K562 (cell line): Measurements from ENCODE around the gene VIPR2.

ENCODE experiments used
- ATF2 ChIP-seq: sonication (generic); formaldehyde crosslinking; IDR thresholded peaks from 2 replicates; pipeline ENCODE4 v1.8.1; 2022; ENCODE audit warnings: missing genetic modification reagents
- EZH2 ChIP-seq: IDR thresholded peaks from 2 replicates; pipeline ENCODE4 v1.6.1; 2012; ENCODE audit warnings: low read depth, mild to moderate bottlenecking, inconsistent platforms, low read length, borderline replicate concordance
- HMGXB4 ChIP-seq: sonication (generic); formaldehyde crosslinking; IDR thresholded peaks from 2 replicates; pipeline ENCODE4 v1.8.1; 2023; ENCODE audit warnings: mild to moderate bottlenecking, missing genetic modification reagents
- MAFF ChIP-seq: IDR thresholded peaks from 2 replicates; pipeline ENCODE4 v1.6.1; 2012; ENCODE audit warnings: low read length, improper control_type of control experiment
- POLR2A ChIP-seq: fragments of 450-650 bp; conservative IDR thresholded peaks from 2 replicates; pipeline ENCODE4 v1.6.1; 2016
- TEAD4 ChIP-seq, 2 experiments: sonication (generic) in 1 of 2; formaldehyde crosslinking in 1 of 2; IDR thresholded peaks; 2 replicates each; pipeline versions ENCODE4 v1.6.1 to v1.8.0; 2012 to 2022; ENCODE audit warnings: borderline replicate concordance in 1 of 2, inconsistent platforms in 1 of 2, low read length in 1 of 2, mild to moderate bottlenecking in 1 of 2, missing genetic modification reagents in 1 of 2
- XRCC5 ChIP-seq: fragments of 200-400 bp; formaldehyde crosslinking; IDR thresholded peaks from 2 replicates; pipeline ENCODE4 v1.6.1; 2017; ENCODE audit warnings: low read depth, mild to moderate bottlenecking, low read length
- ZNF121 ChIP-seq: sonication (generic); formaldehyde crosslinking; conservative IDR thresholded peaks from 2 replicates; pipeline ENCODE4 v1.8.0; 2022; ENCODE audit warnings: missing genetic modification reagents
- ZNF23 ChIP-seq: fragments of 250-450 bp; sonication (Bioruptor Pico); IDR thresholded peaks from 2 replicates; pipeline ENCODE4 v1.4.0; 2020; ENCODE audit warnings: mild to moderate bottlenecking
- ZNF274 ChIP-seq: IDR thresholded peaks from 2 replicates; pipeline ENCODE4 v1.6.1; 2011; ENCODE audit warnings: low read depth, mild to moderate bottlenecking, low read length, moderate library complexity, borderline replicate concordance
- ZNF551 ChIP-seq: fragments of 250-450 bp; sonication (Bioruptor Pico); IDR thresholded peaks from 2 replicates; pipeline ENCODE4 v1.5.0; 2021; ENCODE audit warnings: mild to moderate bottlenecking, moderate library complexity
- TF ChIP-seq, protein P1 (sequence below), 3 experiments: IDR thresholded peaks in 2 of 3; conservative IDR thresholded peaks in 1 of 3; 2 replicates each; pipeline ENCODE4 v1.5.1; 2011 to 2012; ENCODE audit warnings: low read length in 3 of 3, mild to moderate bottlenecking in 3 of 3, control low read depth in 2 of 3, improper control_type of control experiment in 1 of 3, inconsistent platforms in 1 of 3, low read depth in 1 of 3, mixed read lengths in 1 of 3, moderate library complexity in 1 of 3; ENCODE audit not compliant: insufficient read depth in 2 of 3
- TF ChIP-seq, protein P2 (sequence below): fragments of 450-650 bp; formaldehyde crosslinking; IDR thresholded peaks from 2 replicates; pipeline ENCODE4 v1.4.0; 2020; ENCODE audit warnings: mild to moderate bottlenecking, moderate library complexity
- TF ChIP-seq, protein P3 (sequence below): fragments of 250-450 bp; sonication (Bioruptor Pico); IDR thresholded peaks from 2 replicates; pipeline ENCODE4 v1.9.0; 2021; ENCODE audit warnings: mild to moderate bottlenecking

DNA sequence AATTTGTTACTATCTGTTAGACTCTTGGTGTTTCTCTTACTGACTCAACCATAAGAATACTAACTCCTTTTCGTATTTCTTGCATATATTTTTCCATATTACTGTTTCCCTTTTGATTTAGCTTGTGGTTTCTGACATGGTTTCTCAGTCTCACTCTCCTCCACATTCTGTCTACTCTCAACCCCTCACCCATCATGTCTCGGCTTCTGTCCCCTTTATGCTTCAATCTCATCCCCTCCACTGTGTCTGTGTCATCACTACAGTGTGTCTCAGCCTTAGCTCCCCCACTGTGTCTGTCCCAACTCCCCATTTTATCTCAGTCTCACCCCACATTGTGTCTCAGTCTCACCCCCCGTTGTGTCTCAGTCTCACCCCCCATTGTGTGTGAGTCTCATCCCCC lies 126.9 kb downstream of the VIPR2 start:
- no peak for TF ChIP-seq MAFF
- TF ChIP-seq, protein P1, sequence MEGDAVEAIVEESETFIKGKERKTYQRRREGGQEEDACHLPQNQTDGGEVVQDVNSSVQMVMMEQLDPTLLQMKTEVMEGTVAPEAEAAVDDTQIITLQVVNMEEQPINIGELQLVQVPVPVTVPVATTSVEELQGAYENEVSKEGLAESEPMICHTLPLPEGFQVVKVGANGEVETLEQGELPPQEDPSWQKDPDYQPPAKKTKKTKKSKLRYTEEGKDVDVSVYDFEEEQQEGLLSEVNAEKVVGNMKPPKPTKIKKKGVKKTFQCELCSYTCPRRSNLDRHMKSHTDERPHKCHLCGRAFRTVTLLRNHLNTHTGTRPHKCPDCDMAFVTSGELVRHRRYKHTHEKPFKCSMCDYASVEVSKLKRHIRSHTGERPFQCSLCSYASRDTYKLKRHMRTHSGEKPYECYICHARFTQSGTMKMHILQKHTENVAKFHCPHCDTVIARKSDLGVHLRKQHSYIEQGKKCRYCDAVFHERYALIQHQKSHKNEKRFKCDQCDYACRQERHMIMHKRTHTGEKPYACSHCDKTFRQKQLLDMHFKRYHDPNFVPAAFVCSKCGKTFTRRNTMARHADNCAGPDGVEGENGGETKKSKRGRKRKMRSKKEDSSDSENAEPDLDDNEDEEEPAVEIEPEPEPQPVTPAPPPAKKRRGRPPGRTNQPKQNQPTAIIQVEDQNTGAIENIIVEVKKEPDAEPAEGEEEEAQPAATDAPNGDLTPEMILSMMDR (IDR thresholded peaks at IDR 0.05 in 2 of 3, conservative IDR thresholded peaks at IDR 0.05 in 1 of 3; ENCODE audit: insufficient read depth in 2 of 3, low read depth in 1 of 3, low read length in 3 of 3): no peak
- no peak for TF ChIP-seq EZH2
- TF ChIP-seq POLR2A: no peak
- no peak for TF ChIP-seq ATF2 (CRISPR knock-in tag)
- no peak for TF ChIP-seq ZNF551 (CRISPR knock-in tag)
- TF ChIP-seq, protein P2, sequence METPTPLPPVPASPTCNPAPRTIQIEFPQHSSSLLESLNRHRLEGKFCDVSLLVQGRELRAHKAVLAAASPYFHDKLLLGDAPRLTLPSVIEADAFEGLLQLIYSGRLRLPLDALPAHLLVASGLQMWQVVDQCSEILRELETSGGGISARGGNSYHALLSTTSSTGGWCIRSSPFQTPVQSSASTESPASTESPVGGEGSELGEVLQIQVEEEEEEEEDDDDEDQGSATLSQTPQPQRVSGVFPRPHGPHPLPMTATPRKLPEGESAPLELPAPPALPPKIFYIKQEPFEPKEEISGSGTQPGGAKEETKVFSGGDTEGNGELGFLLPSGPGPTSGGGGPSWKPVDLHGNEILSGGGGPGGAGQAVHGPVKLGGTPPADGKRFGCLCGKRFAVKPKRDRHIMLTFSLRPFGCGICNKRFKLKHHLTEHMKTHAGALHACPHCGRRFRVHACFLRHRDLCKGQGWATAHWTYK (CRISPR knock-in tag): no peak
- TF ChIP-seq ZNF274: no peak
- TF ChIP-seq HMGXB4 (CRISPR knock-in tag): no peak
- no peak for TF ChIP-seq ZNF23 (CRISPR knock-in tag)
- no peak for TF ChIP-seq ZNF121 (CRISPR knock-in tag)
- no peak for TF ChIP-seq XRCC5
- TF ChIP-seq, protein P3, sequence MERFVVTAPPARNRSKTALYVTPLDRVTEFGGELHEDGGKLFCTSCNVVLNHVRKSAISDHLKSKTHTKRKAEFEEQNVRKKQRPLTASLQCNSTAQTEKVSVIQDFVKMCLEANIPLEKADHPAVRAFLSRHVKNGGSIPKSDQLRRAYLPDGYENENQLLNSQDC (CRISPR knock-in tag): no peak
- TF ChIP-seq TEAD4 (IDR thresholded peaks at IDR 0.05; ENCODE audit: low read length): no peak
- TF ChIP-seq TEAD4 (CRISPR knock-in tag; IDR thresholded peaks at IDR 0.05; ENCODE audit: borderline replicate concordance): no peak
